Nephron progenitor cell (in vitro differentiated cells): ENCODE results near the gene GGTLC2.

Source experiments
- DNase-seq: peaks from one replicate; pipeline ENCODE4 v3.0.0; 2021
- H3K27ac Mint-ChIP-seq: 2 replicates; pipeline ENCODE4 v1.8.0; 2021; ENCODE audit warnings: mild to moderate bottlenecking, moderate library complexity, mixed read lengths
- H3K27me3 Mint-ChIP-seq: 2 replicates; pipeline ENCODE4 v1.8.0; 2021; ENCODE audit warnings: mild to moderate bottlenecking, low read depth, mixed read lengths; ENCODE audit not compliant: poor library complexity
- H3K36me3 Mint-ChIP-seq: 2 replicates; pipeline ENCODE4 v1.8.0; 2021; ENCODE audit warnings: low read depth, mixed read lengths
- H3K4me1 Mint-ChIP-seq: 2 replicates; pipeline ENCODE4 v1.8.0; 2021; ENCODE audit warnings: mixed read lengths
- H3K4me3 Mint-ChIP-seq: 2 replicates; pipeline ENCODE4 v1.8.0; 2021; ENCODE audit warnings: mild to moderate bottlenecking, moderate library complexity, mixed read lengths
- H3K9me3 Mint-ChIP-seq: 2 replicates; pipeline ENCODE4 v1.8.0; 2021; ENCODE audit warnings: mild to moderate bottlenecking, moderate library complexity, mixed read lengths
- TF ChIP-seq, protein P1 (sequence below): fragments of 200-600 bp; sonication (generic); IDR thresholded peaks from 2 replicates; pipeline ENCODE4 v1.5.0; 2021; ENCODE audit warnings: antibody characterized with exemption

Gene GGTLC2

DNA sequence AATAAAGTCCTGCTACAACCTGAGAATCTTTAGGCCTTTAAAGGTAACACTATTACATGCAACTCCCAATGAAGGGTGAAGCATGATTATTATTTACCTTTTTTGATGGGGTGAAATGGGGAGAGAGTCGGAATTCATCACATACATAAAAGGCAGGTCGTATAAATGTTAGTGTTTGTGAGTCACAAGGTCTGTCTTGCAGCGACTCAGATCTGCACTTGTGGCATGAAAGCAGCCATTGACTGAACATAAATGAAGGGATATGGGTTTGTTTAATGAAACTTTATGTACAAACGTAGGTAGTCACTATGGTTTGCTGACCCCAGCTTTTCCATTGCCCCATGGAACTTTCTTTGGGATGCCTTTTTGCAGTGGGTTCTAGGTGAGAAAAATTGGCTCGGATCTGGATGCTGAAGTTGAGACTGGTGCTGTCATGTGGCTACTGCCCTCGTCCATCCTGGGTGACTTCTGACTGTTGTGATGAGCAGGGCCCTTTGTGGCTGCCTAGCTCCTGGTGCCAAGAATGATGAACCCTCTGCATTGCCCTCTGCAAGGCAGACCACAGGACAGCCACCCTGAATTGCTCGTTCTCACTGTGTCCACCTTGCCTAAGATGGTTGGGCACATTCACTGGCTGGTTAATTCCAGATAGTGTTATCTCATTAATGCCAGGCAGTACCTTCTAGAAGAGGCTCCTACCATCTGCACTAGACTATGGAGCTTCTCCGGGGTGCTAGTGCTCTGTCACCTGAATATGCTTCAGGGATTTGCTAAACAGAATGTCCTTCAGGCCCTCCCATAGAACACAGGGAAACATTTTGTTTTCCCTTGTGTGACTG is 11.3 kb downstream of the GGTLC2 start:
- no peak for DNase-seq
- no peaks in the 10 kb centered on the region for H3K36me3 Mint-ChIP-seq
- no peak overlapping the region for H3K27ac Mint-ChIP-seq
- H3K4me3 Mint-ChIP-seq = no peak overlapping the region
- TF ChIP-seq, protein P1, sequence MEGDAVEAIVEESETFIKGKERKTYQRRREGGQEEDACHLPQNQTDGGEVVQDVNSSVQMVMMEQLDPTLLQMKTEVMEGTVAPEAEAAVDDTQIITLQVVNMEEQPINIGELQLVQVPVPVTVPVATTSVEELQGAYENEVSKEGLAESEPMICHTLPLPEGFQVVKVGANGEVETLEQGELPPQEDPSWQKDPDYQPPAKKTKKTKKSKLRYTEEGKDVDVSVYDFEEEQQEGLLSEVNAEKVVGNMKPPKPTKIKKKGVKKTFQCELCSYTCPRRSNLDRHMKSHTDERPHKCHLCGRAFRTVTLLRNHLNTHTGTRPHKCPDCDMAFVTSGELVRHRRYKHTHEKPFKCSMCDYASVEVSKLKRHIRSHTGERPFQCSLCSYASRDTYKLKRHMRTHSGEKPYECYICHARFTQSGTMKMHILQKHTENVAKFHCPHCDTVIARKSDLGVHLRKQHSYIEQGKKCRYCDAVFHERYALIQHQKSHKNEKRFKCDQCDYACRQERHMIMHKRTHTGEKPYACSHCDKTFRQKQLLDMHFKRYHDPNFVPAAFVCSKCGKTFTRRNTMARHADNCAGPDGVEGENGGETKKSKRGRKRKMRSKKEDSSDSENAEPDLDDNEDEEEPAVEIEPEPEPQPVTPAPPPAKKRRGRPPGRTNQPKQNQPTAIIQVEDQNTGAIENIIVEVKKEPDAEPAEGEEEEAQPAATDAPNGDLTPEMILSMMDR = no peak
- peaks cover 40% of the 10 kb centered on the region for H3K27me3 Mint-ChIP-seq
- H3K9me3 Mint-ChIP-seq = no peaks in the 10 kb centered on the region
- peaks cover 28% of the 10 kb centered on the region for H3K4me1 Mint-ChIP-seq

- Mint-ChIP-seq H3K27me3 (peaks cover 53% of the 10 kb centered on the region), H3K27ac (no peak overlapping the region), H3K9me3 (no peaks in the 10 kb centered on the region), H3K36me3 (no peaks in the 10 kb centered on the region), H3K4me3 (no peak overlapping the region), H3K4me1 (peaks cover 14% of the 10 kb centered on the region)
- DNase-seq = no peak
- TF ChIP-seq, protein P1 = no peak
These were observed 13.3 kb downstream of the GGTLC2 start for GRCh38 chr22:22657712-22658111.

DNA sequence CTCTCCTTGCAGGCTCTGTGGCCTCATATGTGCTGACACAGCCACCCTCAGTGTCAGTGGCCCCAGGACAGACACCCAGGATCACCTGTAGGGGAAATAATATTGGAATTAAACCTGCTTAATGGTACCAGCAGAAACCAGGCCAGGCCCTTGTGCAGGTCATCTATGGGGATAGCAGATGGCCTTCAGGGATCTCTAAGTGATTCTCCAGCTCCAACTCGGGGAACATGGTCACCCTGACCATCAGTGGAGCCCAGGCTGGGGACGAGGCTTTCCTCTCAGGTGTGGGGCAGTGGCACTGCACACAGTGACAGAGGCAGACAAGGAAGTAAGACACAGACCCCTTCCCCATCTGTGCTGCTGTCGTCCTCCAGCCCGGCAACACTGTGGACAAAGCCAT is 16.9 kb downstream of the GGTLC2 start:
- Mint-ChIP-seq H3K36me3 (no peaks in the 10 kb centered on the region), H3K4me3 (no peak overlapping the region), H3K9me3 (no peaks in the 10 kb centered on the region), H3K27ac (no peak overlapping the region), H3K27me3 (peaks cover 77% of the 10 kb centered on the region), H3K4me1 (no peaks in the 10 kb centered on the region)
- TF ChIP-seq, protein P1 = no peak
- DNase-seq = no peak

DNA sequence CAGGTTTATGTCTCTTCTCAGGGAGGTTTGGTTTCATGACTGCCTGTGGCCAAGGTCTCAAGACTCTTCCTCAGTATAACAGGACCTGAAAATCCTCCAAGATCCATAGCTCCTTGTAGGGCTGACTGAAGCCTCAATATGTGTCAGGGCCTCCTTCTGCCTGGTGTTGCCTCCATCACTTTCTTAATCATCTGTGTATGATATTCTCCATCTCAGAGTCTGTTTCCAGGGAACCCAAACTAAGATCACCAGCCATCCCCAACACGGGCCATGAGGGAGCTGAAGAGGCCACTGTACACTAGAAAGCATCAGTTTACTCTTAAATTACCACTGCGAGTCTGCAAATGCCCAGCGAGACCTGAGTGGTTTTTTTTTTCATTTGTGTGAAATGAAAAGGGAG is 17.7 kb downstream of the GGTLC2 start:
- Mint-ChIP-seq H3K27me3 (peaks cover 70% of the 10 kb centered on the region), H3K4me3 (no peak overlapping the region), H3K36me3 (no peaks in the 10 kb centered on the region), H3K4me1 (no peaks in the 10 kb centered on the region), H3K9me3 (no peaks in the 10 kb centered on the region), H3K27ac (peak overlapping the region; percentile 31)
- no peak for DNase-seq
- TF ChIP-seq, protein P1 = no peak

DNA sequence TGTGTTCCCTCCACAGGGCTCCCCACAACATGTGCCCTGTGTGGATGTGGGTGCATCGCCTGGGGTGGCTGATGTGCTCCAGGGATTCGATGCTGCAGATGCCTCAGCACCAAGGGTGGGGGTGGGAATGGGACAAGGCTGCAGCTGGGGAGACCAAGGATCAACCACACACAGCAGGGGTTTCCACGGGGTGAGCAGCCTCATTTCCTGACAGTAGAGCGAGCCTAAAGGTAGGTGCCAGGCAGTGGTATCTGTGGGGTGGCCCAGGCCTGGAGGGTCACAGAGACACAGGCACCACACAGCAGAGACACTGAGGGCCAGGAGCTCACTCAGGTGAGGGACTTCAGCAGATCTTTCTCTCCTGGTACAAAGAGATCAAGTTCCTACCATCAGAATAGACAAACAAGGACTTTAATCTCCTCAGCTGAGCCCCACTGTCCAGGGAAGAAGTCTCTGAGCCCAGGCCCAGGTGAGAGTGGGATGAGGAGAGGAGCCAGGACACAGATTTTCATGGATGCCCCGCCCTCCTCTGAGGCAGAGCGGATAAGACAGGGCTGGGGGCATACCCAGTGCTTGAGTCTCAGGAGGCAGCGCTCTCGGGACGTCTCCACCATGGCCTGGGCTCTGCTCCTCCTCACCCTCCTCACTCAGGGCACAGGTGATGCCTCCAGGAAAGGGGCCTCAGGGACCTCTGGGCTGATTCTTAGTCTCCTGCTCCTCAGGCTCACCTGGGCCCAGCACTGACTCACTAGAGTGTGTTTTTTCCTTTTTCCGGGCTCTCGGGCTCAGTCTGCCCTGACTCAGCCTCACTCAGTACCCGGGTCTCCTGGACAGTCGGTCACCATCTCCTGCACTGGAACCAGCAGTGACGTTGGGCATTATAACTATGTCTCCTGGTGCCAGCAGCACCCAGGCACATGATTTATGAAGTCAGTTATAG is 19.7 kb downstream of the GGTLC2 start:
- TF ChIP-seq, protein P1 = no peak
- peaks cover 66% of the 10 kb centered on the region for H3K27me3 Mint-ChIP-seq
- DNase-seq = no peak
- no peaks in the 10 kb centered on the region for H3K9me3 Mint-ChIP-seq
- no peak overlapping the region for H3K27ac Mint-ChIP-seq
- H3K4me1 Mint-ChIP-seq = no peaks in the 10 kb centered on the region
- no peaks in the 10 kb centered on the region for H3K36me3 Mint-ChIP-seq
- H3K4me3 Mint-ChIP-seq = no peak overlapping the region
